Progenitor cell of endocrine pancreas (in vitro differentiated cells): Measurements from ENCODE around the gene AKIRIN2. TPM values are rescaled to one million over a fixed set of nuclear protein-coding genes. Genes with fewer than 3 reads are reported as not detected.

Experiments
- DNase-seq: peaks from one replicate; pipeline ENCODE4 v3.0.0; 2021; ENCODE audit warnings: low spot score; ENCODE audit not compliant: unreplicated experiment
- H3K27ac Mint-ChIP-seq: 2 replicates; pipeline ENCODE4 v1.8.0; 2021; ENCODE audit warnings: mild to moderate bottlenecking, moderate library complexity, mixed read lengths
- H3K27me3 Mint-ChIP-seq: 2 replicates; pipeline ENCODE4 v1.8.0; 2021; ENCODE audit warnings: mixed read lengths
- H3K36me3 Mint-ChIP-seq: 2 replicates; pipeline ENCODE4 v1.8.0; 2022; ENCODE audit warnings: mixed read lengths; ENCODE audit not compliant: insufficient read depth
- H3K4me1 Mint-ChIP-seq: 2 replicates; pipeline ENCODE4 v1.8.0; 2021; ENCODE audit warnings: low read depth, mixed read lengths
- H3K4me3 Mint-ChIP-seq: 2 replicates; pipeline ENCODE4 v1.8.0; 2021; ENCODE audit warnings: low read depth, mild to moderate bottlenecking, moderate library complexity, mixed read lengths
- H3K9me3 Mint-ChIP-seq: 2 replicates; pipeline ENCODE4 v1.8.0; 2021; ENCODE audit warnings: low read depth, mixed read lengths
- CTCF ChIP-seq: fragments of 200-600 bp; sonication (generic); IDR thresholded peaks from one replicate; pipeline ENCODE4 v1.5.0; 2021; ENCODE audit warnings: antibody characterized with exemption, mild to moderate bottlenecking; ENCODE audit not compliant: unreplicated experiment
- total RNA-seq: library from RNA; stranded (reverse); gene quantifications from 2 replicates; pipeline ENCODE4 v1.2.1, GENCODE V29; 2021

AKIRIN2 gene
- total RNA-seq, 1 donor from 2014 or later, result 86.3 TPM

GRCh38 chr6:87741001-87741650 lies 39.1 kb upstream of the AKIRIN2 start:
- no peak for TF ChIP-seq CTCF
- H3K27ac Mint-ChIP-seq, result no peak overlapping the region
- no peaks in the 10 kb centered on the region for H3K36me3 Mint-ChIP-seq
- no peak for DNase-seq
- H3K4me3 Mint-ChIP-seq, result no peak overlapping the region
- no peaks in the 10 kb centered on the region for H3K9me3 Mint-ChIP-seq
- no peaks in the 10 kb centered on the region for H3K4me1 Mint-ChIP-seq
- H3K27me3 Mint-ChIP-seq, result no peaks in the 10 kb centered on the region

- no peak overlapping the region for H3K27ac Mint-ChIP-seq
- TF ChIP-seq CTCF, result no peak
- H3K4me1 Mint-ChIP-seq, result no peaks in the 10 kb centered on the region
- no peak overlapping the region for H3K4me3 Mint-ChIP-seq
- peaks cover 1% of the 10 kb centered on the region for H3K36me3 Mint-ChIP-seq
- DNase-seq, result no peak
- peaks cover 6% of the 10 kb centered on the region for H3K9me3 Mint-ChIP-seq
- H3K27me3 Mint-ChIP-seq, result no peaks in the 10 kb centered on the region
These were observed 36.7 kb upstream of the AKIRIN2 start for GRCh38 chr6:87738744-87739143.

GRCh38 chr6:87738000-87738399 lies 36.0 kb upstream of the AKIRIN2 start:
- H3K36me3 Mint-ChIP-seq, result peaks cover 1% of the 10 kb centered on the region
- no peak overlapping the region for H3K4me3 Mint-ChIP-seq
- TF ChIP-seq CTCF, result no peak
- H3K27me3 Mint-ChIP-seq, result no peaks in the 10 kb centered on the region
- no peak for DNase-seq
- H3K27ac Mint-ChIP-seq, result no peak overlapping the region
- H3K4me1 Mint-ChIP-seq, result no peaks in the 10 kb centered on the region
- peaks cover 6% of the 10 kb centered on the region for H3K9me3 Mint-ChIP-seq

- H3K9me3 Mint-ChIP-seq, result peaks cover 6% of the 10 kb centered on the region
These were observed 34.9 kb upstream of the AKIRIN2 start for GRCh38 chr6:87736809-87737540.

More at GRCh38 chr6:87736809-87737540, 34.9 kb upstream of the AKIRIN2 start:
- H3K4me1 Mint-ChIP-seq, result no peaks in the 10 kb centered on the region
- no peak overlapping the region for H3K27ac Mint-ChIP-seq
- no peaks in the 10 kb centered on the region for H3K27me3 Mint-ChIP-seq
- no peak for TF ChIP-seq CTCF
- H3K4me3 Mint-ChIP-seq, result no peak overlapping the region
- no peak for DNase-seq
- peaks cover 1% of the 10 kb centered on the region for H3K36me3 Mint-ChIP-seq
